ENCODE data around the gene PITHD1. TPM values are rescaled to one million over a fixed set of nuclear protein-coding genes. Genes with fewer than 3 reads are reported as not detected.
"Not testable (repeated sequence)": the region's sequence is repeated elsewhere in the genome, so short reads cannot be mapped to it uniquely, and the experiment has no call there.

The PITHD1 gene
- total and polyA plus RNA-seq, 2 donors (not counting 3 experiments of a cell fraction or from before 2014, with no cell fraction given): 35.8 to 43.1 TPM

DNA sequence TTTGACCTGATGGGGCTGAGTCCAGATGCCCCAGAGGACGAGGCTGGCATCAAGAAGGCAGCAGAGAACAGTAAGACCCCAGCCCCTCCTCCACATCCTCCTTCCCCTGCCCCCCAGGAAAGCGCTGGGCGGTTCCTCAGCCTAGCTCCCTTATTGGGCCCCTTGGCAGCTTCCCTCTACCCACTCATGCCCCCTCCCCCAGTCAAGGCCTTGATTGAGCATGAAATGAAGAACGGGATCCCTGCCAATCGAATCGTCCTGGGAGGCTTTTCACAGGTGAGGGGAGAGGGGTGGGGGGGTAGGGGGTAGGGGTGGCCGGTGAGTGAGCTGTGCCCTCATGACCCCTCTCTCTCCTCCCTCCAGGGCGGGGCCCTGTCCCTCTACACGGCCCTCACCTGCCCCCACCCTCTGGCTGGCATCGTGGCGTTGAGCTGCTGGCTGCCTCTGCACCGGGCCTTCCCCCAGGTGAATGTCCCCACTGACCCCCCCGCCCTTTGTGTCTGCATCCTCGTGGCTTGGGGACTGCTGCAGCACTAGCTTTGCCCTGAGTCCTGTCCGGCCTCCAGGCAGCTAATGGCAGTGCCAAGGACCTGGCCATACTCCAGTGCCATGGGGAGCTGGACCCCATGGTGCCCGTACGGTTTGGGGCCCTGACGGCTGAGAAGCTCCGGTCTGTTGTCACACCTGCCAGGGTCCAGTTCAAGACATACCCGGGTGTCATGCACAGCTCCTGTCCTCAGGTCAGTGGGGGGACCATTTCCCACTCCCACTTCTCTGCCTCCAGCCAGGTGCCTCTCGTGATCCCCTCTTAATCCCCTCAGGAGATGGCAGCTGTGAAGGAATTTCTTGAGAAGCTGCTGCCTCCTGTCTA lies 15.9 kb downstream of the PITHD1 start:
- H3K4me1 ChIP-seq (ENCODE audit: control insufficient read depth, extremely low read depth, insufficient read depth, low read length): peaks cover 23% of the 10 kb centered on the region
- POLR2A ChIA-PET: interaction anchor here (1.0 kb wide), 1 partner anchor 16 kb away, joined by 6 read pairs; the partner anchor contains the start of gene PITHD1
- FAIRE-seq (peak; percentile 40), DNase-seq (ENCODE audit: low read depth, low spot score) (no peak)
- H3K4me3 ChIP-seq (replicated peaks in 1 of 3; ENCODE audit: insufficient read depth in 1 of 3, low read depth in 1 of 3, low read length in 3 of 3): no peak overlapping the region
- no peaks in the 10 kb centered on the region for H3K9me3 ChIP-seq (replicated peaks; ENCODE audit: control insufficient read depth, insufficient read depth, low read length)
- H3K27ac ChIP-seq (ENCODE audit: insufficient read depth, low read depth, low read length): no peak overlapping the region
- H3K79me2 ChIP-seq (ENCODE audit: control insufficient read depth, insufficient read depth, low read length): peaks cover 24% of the 10 kb centered on the region
- H3K27me3 ChIP-seq (ENCODE audit: control insufficient read depth in 2 of 2, insufficient read depth in 2 of 2, low read length in 2 of 2): no peaks in the 10 kb centered on the region
- no peak overlapping the region for H3K4me2 ChIP-seq (ENCODE audit: insufficient read depth, low read length)
- peaks cover 0 to 39% of the 10 kb centered on the region in 2 experiments for H3K36me3 ChIP-seq (ENCODE audit: control insufficient read depth in 2 of 2, extremely low read depth in 1 of 2, insufficient read depth in 2 of 2, low read length in 2 of 2)
- intact Hi-C loops (cut with micrococcal nuclease) (no loop called here), dilution Hi-C loops (cut with MboI; ENCODE audit: extremely low pct_ligation_motif_present, low sequenced_read_pairs) (no loop called here)
- H2AFZ ChIP-seq (ENCODE audit: low read depth, low read length): no peak overlapping the region
- no peaks in the 10 kb centered on the region for H3K9me1 ChIP-seq (replicated peaks; ENCODE audit: control insufficient read depth, extremely low read depth, insufficient read depth, low read length)
- CTCF ChIA-PET: interaction anchor here (0.7 to 1.7 kb wide), 3 partner anchors 16 to 22 kb away, joined by 3 to 5 read pairs (median 3); partner anchors contain the start of gene PITHD1
- TF ChIP-seq POLR2A (IDR thresholded peaks at IDR 0.05; ENCODE audit: low read depth, low read length): no peak
- no peak for TF ChIP-seq GATA2 (IDR thresholded peaks at IDR 0.05; ENCODE audit: insufficient read depth, insufficient read length, low read depth, low read length)
- TF ChIP-seq FOS (IDR thresholded peaks at IDR 0.05; ENCODE audit: borderline replicate concordance, insufficient read depth, low read length): no peak
- TF ChIP-seq JUN (IDR thresholded peaks at IDR 0.05; ENCODE audit: borderline replicate concordance, insufficient read depth, insufficient read length, low read depth): no peak
- peak; percentile 21 for TF ChIP-seq POLR2AphosphoS5 (IDR thresholded peaks at IDR 0.05; ENCODE audit: insufficient read depth, low read depth, low read length)
- TF ChIP-seq, protein P1, sequence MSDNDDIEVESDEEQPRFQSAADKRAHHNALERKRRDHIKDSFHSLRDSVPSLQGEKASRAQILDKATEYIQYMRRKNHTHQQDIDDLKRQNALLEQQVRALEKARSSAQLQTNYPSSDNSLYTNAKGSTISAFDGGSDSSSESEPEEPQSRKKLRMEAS (IDR thresholded peaks at IDR 0.05; ENCODE audit: insufficient read depth, insufficient read length): no peak
- TF ChIP-seq MYC (IDR thresholded peaks at IDR 0.05; ENCODE audit: low read depth, low read length): no peak
- no peak for TF ChIP-seq EZH2 (IDR thresholded peaks at IDR 0.05; ENCODE audit: borderline replicate concordance, low read depth, low read length, severe bottlenecking)
- TF ChIP-seq, protein P2, sequence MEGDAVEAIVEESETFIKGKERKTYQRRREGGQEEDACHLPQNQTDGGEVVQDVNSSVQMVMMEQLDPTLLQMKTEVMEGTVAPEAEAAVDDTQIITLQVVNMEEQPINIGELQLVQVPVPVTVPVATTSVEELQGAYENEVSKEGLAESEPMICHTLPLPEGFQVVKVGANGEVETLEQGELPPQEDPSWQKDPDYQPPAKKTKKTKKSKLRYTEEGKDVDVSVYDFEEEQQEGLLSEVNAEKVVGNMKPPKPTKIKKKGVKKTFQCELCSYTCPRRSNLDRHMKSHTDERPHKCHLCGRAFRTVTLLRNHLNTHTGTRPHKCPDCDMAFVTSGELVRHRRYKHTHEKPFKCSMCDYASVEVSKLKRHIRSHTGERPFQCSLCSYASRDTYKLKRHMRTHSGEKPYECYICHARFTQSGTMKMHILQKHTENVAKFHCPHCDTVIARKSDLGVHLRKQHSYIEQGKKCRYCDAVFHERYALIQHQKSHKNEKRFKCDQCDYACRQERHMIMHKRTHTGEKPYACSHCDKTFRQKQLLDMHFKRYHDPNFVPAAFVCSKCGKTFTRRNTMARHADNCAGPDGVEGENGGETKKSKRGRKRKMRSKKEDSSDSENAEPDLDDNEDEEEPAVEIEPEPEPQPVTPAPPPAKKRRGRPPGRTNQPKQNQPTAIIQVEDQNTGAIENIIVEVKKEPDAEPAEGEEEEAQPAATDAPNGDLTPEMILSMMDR (IDR thresholded peaks at IDR 0.05; ENCODE audit: extremely low read depth in 1 of 2, insufficient read depth in 1 of 2, low read depth in 1 of 2, low read length in 2 of 2): no peak
- H4K20me1 ChIP-seq (replicated peaks; ENCODE audit: control insufficient read depth, extremely low read depth, insufficient read depth, low read length): no peaks in the 10 kb centered on the region
- no TSS peak for BruUV-seq (replicated peaks)
- no peak overlapping the region for H3K9ac ChIP-seq (replicated peaks; ENCODE audit: extremely low read depth, insufficient read depth, low read length)

DNA sequence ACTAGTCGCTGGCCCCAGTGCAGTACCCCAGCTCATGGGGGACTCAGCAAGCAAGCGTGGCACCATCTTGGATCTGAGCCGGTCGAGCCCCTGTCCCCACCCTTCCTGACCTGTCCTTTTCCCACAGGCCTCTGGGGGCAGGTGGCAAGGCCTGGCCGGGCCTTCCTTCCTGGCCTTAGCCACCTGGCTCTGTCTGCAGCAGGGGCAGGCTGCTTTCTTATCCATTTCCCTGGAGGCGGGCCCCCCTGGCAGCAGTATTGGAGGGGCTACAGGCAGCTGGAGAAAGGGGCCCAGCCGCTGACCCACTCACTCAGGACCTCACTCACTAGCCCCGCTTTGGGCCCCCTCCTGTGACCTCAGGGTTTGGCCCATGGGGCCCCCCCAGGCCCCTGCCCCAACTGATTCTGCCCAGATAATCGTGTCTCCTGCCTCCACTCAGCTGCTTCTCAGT lies 16.5 kb downstream of the PITHD1 start:
- H3K9me1 ChIP-seq (replicated peaks; ENCODE audit: control insufficient read depth, extremely low read depth, insufficient read depth, low read length); H2AFZ ChIP-seq (ENCODE audit: low read depth, low read length); H3K27me3 ChIP-seq (ENCODE audit: control insufficient read depth in 2 of 2, insufficient read depth in 2 of 2, low read length in 2 of 2); FAIRE-seq; H4K20me1 ChIP-seq (replicated peaks; ENCODE audit: control insufficient read depth, extremely low read depth, insufficient read depth, low read length); H3K4me2 ChIP-seq (ENCODE audit: insufficient read depth, low read length); H3K4me3 ChIP-seq (replicated peaks in 1 of 3; ENCODE audit: insufficient read depth in 1 of 3, low read depth in 1 of 3, low read length in 3 of 3); dilution Hi-C loops (cut with MboI; ENCODE audit: extremely low pct_ligation_motif_present, low sequenced_read_pairs); DNase-seq (ENCODE audit: low read depth, low spot score); H3K27ac ChIP-seq (ENCODE audit: insufficient read depth, low read depth, low read length); H3K9me3 ChIP-seq (replicated peaks; ENCODE audit: control insufficient read depth, insufficient read depth, low read length); H3K9ac ChIP-seq (replicated peaks; ENCODE audit: extremely low read depth, insufficient read depth, low read length); intact Hi-C loops (cut with micrococcal nuclease): not testable (repeated sequence)
- BruUV-seq (replicated peaks): TSS peak; percentile 14
- Histone ChIP-seq H3K36me3 (ENCODE audit: control insufficient read depth in 2 of 2, extremely low read depth in 1 of 2, insufficient read depth in 2 of 2, low read length in 2 of 2) (peaks cover 0 to 39% of the 10 kb centered on the region in 2 experiments), H3K79me2 (ENCODE audit: control insufficient read depth, insufficient read depth, low read length) (peaks cover 24% of the 10 kb centered on the region), H3K4me1 (ENCODE audit: control insufficient read depth, extremely low read depth, insufficient read depth, low read length) (peaks cover 23% of the 10 kb centered on the region)
- CTCF ChIA-PET: interaction anchor here (0.7 to 1.7 kb wide), 3 partner anchors 15 to 23 kb away, joined by 3 to 5 read pairs (median 3); partner anchors contain the start of gene PITHD1
- POLR2A ChIA-PET: interaction anchor here (1.0 kb wide), 1 partner anchor 17 kb away, joined by 6 read pairs; the partner anchor contains the start of gene PITHD1
